NOMO-1 treated with DMSO at 0.1 percent for 48 hours (cell line): Measurements from ENCODE around the gene NOL11.
"Not testable (repeated sequence)": the region's sequence is repeated elsewhere in the genome, so short reads cannot be mapped to it uniquely, and the experiment has no call there.

Experiments used
- DNase-seq: peaks from one replicate; lab custom pipeline; 2025; ENCODE audit not compliant: unreplicated experiment; lab: John Stamatoyannopoulos, UW

Gene NOL11

GRCh38 chr17:67717624-67718324, at the start of gene NOL11:
NOL11 (plus strand) TSS chr17:67717936; CDS start chr17:67717948, 12 bp downstream.
- peak; percentile 98 for DNase-seq

GRCh38 chr17:67671493-67671892, 46.2 kb upstream of the NOL11 start:
- DNase-seq: no peak

GRCh38 chr17:67672592-67673335, 45.0 kb upstream of the NOL11 start:
- no peak for DNase-seq

- no peak for DNase-seq
Observed at GRCh38 chr17:67675481-67675880, 42.3 kb upstream of the NOL11 start.

GRCh38 chr17:67676305-67676704, 41.4 kb upstream of the NOL11 start:
- DNase-seq: no peak

GRCh38 chr17:67678414-67678813, 39.3 kb upstream of the NOL11 start:
- no peak for DNase-seq

GRCh38 chr17:67679225-67679624, 38.5 kb upstream of the NOL11 start:
- no peak for DNase-seq

GRCh38 chr17:67679721-67680120, 38.0 kb upstream of the NOL11 start:
- no peak for DNase-seq

- DNase-seq: no peak
Observed at GRCh38 chr17:67680445-67681224, 37.1 kb upstream of the NOL11 start.

GRCh38 chr17:67682196-67682595, 35.5 kb upstream of the NOL11 start:
- no peak for DNase-seq

- DNase-seq: no peak
Observed at GRCh38 chr17:67685351-67685750, 32.4 kb upstream of the NOL11 start.

GRCh38 chr17:67686241-67686640, 31.5 kb upstream of the NOL11 start:
- no peak for DNase-seq

GRCh38 chr17:67687511-67687910, 30.2 kb upstream of the NOL11 start:
- no peak for DNase-seq

GRCh38 chr17:67689534-67690177, 28.1 kb upstream of the NOL11 start:
- peak; percentile 64 for DNase-seq

- DNase-seq: no peak
Observed at GRCh38 chr17:67693811-67694210, 23.9 kb upstream of the NOL11 start.

- DNase-seq: no peak
Observed at GRCh38 chr17:67696347-67696746, 21.4 kb upstream of the NOL11 start.

GRCh38 chr17:67696853-67697498, 20.8 kb upstream of the NOL11 start:
- no peak for DNase-seq

- no peak for DNase-seq
Observed at GRCh38 chr17:67700037-67700724, 17.6 kb upstream of the NOL11 start.

GRCh38 chr17:67700725-67701119, 17.0 kb upstream of the NOL11 start:
- no peak for DNase-seq

- not testable (repeated sequence) for DNase-seq
Observed at GRCh38 chr17:67702861-67703260, 14.9 kb upstream of the NOL11 start.
